NCI-H187 (cell line): ENCODE data around the gene ZNF106.

ENCODE experiments used
- DNase-seq, 2 experiments: peaks; one replicate each; lab custom pipeline; 2025; lab: John Stamatoyannopoulos, UW

The ZNF106 gene

DNA sequence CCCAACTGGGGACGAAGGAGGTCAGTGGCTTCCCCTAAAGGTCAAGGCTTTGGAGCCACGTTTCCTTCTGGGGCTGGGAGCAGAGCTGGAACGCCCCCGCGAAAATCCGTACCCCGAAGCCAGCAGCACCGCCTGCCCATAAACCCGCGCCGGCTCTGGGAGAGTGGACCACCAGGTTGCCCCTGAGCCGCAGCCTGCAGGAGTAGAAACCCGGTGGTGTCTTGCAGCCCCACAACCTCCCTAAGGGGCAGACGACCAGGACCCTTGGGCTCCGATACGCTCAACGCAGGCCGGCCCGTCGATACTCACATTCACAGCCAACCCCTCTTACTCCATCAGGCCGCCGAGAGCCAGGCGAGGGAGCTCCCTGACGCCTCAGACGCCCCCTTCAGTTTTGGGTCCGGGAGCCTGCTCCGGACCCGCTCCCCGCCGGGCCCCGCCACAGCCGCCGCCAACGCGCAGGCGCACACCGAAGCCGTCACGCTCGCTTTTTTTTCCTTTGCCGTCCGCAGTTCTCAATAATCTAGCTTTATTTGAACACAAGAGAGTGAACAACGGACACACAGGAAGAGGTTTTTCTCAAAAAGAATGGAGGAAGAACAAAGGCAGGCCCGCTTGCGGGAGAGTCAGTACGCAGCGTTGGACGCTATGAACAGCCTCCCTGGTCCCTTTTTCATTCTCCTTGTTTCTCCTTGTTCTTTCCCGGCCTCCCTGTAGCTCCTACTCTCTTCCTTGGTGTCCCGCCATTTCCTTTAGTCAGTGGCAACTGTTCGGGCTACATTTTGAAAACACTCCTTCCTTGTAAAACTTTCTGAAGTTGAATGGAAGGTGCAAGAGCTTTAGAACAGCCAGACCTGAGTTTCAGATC lies at the start of gene ZNF106:
ZNF106 (minus strand) TSS at position 471 of the 868 bp plus-strand sequence. CDS start 18,852 bp downstream, outside the sequence.
- peak; percentile 36 to 56 for DNase-seq

- no peak for DNase-seq
Observed at GRCh38 chr15:42533246-42533645, 42.3 kb upstream of the ZNF106 start.

DNA sequence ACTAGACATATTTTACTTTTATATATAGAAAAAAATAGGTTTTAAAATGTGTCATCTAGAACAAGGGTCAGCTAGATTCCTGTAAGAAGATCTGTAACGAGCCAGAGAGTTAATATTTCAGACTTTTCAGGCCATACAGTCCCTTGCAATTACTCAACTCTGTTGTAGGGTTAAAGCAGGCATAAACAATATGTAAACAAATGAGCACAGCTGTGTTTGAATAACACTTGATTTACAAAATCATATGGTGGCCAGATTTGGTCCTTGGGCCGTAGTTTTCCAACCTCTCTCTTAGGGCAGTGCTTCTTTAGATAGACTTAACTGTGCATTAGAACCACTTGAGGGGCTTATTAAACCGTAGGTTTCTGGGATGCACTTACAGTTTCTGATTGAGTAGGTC lies 38.0 kb upstream of the ZNF106 start:
- DNase-seq: no peak

GRCh38 chr15:42523331-42523730 lies 32.4 kb upstream of the ZNF106 start:
- DNase-seq: no peak

DNA sequence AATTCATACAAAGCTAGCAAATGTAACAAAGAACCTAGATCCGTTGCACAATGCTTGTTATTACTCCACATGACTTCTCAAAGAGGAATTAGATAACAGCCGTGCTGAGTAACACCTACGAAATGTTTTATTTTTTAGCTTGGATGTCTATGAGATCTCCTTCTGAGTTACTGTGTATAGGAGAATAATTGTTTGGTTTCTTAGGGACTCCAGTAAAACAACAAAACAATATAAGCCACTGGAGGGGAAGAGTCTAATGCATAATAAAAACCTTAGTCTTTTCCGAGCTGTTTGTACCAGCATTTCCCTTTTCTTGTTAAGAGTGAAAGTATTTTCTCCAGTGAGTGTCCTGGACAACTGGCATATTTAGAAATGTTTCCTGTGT lies 20.1 kb upstream of the ZNF106 start:
- DNase-seq: no peak

GRCh38 chr15:42510258-42511006 lies 19.5 kb upstream of the ZNF106 start:
- no peak for DNase-seq

DNA sequence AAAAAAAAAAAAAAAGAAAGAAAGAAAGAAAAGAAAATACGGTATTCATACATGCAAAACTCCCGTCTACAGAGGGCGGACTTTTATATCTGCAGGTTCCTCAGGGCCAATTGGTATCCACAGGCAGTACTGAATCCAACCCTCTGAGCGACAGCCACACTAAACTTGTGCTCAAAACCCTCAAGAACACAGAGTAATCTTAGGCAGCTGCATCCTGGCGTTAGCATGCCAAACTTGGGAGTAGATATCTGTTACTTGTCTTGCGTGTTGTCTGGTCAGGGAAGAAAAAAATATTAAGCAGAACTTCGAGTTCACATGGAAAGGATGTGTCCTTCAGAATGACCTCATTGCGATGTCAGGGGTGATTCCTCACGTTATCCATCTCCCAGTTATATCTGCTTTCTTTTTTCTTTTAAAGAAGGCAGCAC lies 17.3 kb upstream of the ZNF106 start:
- DNase-seq: no peak

DNA sequence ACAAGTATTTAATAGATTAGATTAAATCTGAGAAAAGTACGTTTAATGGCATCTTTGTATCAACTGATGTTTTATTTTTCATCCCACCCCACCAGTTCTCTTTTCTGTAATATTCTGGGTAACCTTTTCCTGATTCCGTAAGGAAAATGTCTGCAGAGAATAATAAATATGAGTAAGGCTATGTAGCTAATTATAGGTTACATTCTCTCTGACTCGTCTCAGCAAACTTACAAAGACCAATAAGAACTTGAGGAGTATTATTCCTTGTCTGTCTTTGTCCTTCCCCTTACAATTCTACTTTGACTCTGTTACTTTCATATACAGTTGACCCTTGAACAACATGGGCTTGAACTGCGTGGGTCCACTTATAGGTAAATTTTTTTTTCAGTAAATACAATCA lies 16.6 kb upstream of the ZNF106 start:
- no peak for DNase-seq

GRCh38 chr15:42504631-42505030 lies 13.7 kb upstream of the ZNF106 start:
- DNase-seq: no peak

DNA sequence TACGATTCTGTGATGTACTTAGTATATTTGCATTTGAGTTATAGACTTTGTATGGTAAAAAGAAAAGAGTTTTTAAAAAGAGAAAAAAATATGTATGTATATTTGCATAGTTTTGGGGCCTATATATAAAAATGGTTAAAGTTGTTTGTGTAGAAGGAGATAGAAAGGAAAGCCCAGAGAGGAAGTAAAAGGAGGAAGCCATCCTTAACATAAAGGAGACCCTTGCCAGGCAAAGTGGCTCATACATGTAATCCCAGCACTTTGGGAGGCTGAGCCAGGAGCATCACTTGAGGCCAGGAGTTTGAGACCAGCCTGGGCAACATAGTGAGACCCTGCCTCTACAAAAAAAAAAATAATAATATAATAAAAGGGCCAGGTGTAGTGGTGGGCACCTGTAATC lies 12.9 kb upstream of the ZNF106 start:
- DNase-seq: no peak

DNA sequence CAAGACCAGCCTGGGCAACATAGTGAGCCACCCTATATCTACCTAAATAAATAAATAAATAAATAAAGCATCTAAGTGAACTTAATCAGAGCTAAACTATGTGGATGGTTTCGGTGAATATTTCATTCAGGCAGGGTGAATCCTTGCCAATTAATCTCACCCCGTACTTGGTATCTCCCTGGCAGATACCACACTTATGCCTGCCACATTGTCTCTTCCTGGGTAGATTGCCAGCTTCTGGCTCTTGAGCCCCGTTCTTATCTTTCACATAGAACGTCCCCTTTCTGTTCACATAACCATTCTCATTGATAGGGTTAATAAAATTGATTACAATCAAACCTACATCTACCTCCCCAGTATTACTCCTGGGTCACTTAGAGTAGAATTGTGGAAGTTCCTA lies 11.5 kb upstream of the ZNF106 start:
- DNase-seq: no peak

- DNase-seq: no peak
Observed at GRCh38 chr15:42499858-42500609, 9.1 kb upstream of the ZNF106 start.

DNA sequence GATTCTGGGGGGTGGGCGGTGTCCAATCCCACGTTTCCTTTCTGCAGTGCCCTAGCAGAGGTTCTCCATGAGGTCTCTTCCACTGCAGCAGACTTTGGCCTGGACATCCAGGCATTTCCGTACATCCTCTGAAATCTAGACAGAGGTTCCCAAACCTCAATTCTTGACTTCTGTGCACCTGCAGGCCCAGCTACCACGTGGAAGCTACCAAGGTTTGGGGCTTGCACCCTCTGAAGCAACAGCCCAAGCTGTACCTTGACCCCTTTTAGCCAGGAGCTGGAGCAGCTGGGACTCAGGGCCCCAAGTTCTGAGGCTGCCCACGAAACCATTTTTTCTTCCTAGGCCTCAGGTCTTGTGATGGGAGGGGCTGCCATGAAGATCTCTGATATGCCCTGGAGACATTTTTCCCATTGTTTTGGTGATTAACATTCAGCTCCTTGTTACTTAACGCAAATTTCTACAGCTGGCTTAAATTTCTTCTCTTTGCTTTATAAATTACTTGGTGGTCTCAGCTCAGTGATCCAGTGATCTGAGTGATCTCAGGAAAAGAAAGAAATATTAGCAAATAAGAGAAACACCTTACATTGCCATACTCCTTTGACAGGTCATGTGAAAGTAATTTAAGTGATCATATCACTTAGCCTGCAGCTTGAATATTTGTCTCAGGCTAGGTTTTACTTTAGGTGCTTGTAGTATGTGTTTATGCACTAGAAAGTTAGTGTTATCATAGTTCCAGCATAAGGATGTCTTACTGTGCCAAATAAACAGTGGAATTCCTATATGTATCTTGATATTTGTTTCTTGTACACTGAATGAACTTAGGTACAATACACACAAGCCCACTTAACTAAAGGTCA lies 7.5 kb upstream of the ZNF106 start:
- DNase-seq: no peak

GRCh38 chr15:42495361-42496212 lies 4.6 kb upstream of the ZNF106 start, which contains the start of gene SNAP23:
Gene SNAP23, plus strand, starts transcription at chr15:42495634. Its CDS starts 16,213 bp downstream, at chr15:42511847.
- peak; percentile 14 to 20 for DNase-seq

- DNase-seq: no peak
Observed at GRCh38 chr15:42494998-42495360, 4.0 kb upstream of the ZNF106 start.

- DNase-seq: no peak
Observed at GRCh38 chr15:42493679-42494078, 2.7 kb upstream of the ZNF106 start.

- DNase-seq: no peak
Observed at GRCh38 chr15:42491539-42492225, 741 bp upstream of the ZNF106 start.

- no peak for DNase-seq
Observed at GRCh38 chr15:42490291-42490670, 660 bp downstream of the ZNF106 start.

- no peak for DNase-seq
Observed at GRCh38 chr15:42483677-42484076, 7.3 kb downstream of the ZNF106 start.

DNA sequence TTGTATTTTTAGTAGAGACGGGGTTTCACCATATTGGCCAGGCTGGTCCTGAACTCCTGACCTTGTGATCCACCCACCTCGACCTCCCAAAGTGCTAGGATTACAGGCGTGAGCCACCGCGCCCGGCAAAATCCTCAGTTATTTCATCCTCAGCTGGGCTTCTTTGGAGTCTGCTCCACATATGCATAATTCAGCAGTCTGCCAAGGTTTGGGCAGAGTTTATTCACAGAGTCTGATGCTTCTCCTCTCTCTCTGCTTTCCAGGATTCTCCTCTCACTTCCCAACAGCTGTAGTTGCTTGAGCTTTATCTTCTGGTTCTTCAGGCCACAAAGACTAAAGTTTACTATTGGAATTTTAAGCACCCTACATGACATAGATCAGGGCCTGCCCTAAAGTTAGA lies 8.2 kb downstream of the ZNF106 start:
- DNase-seq: no peak
